SK-N-SH treated with all-trans-retinoic acid at 6 μM for 48 hours (cell line): ENCODE results near the gene TMEM182.

ENCODE experiments used
- ATAC-seq: fragments of 200-7000 bp; cut with Tn5 transposase; 3 replicates; pipeline ENCODE4 v1.9.1; 2020; ENCODE audit warnings: mild to moderate bottlenecking, moderate library complexity
- ARNTL ChIP-seq: fragments of 450-650 bp; formaldehyde crosslinking; IDR thresholded peaks from 2 replicates; pipeline ENCODE4 v1.5.0; 2020; ENCODE audit warnings: low read depth, mild to moderate bottlenecking, moderate library complexity, borderline replicate concordance
- BACH2 ChIP-seq: fragments of 250-450 bp; sonication (Bioruptor Pico); IDR thresholded peaks from 2 replicates; pipeline ENCODE4 v1.9.0; 2021; ENCODE audit warnings: mild to moderate bottlenecking, borderline replicate concordance
- CREB5 ChIP-seq: fragments of 250-450 bp; sonication (Bioruptor Pico); IDR thresholded peaks from 2 replicates; pipeline ENCODE4 v1.5.1; 2020; ENCODE audit warnings: low read depth, mild to moderate bottlenecking, moderate library complexity
- CSDC2 ChIP-seq: fragments of 250-450 bp; sonication (Bioruptor Pico); IDR thresholded peaks from 2 replicates; pipeline ENCODE4 v1.5.0; 2020; ENCODE audit warnings: mild to moderate bottlenecking, moderate library complexity
- ESRRG ChIP-seq: fragments of 250-450 bp; sonication (Bioruptor Pico); IDR thresholded peaks from 2 replicates; pipeline ENCODE4 v1.6.1; 2021; ENCODE audit warnings: mild to moderate bottlenecking
- GLIS3 ChIP-seq: fragments of 250-450 bp; sonication (Bioruptor Pico); IDR thresholded peaks from 2 replicates; pipeline ENCODE4 v1.5.0; 2020; ENCODE audit warnings: mild to moderate bottlenecking, moderate library complexity
- ISL1 ChIP-seq: fragments of 250-450 bp; sonication (Bioruptor Pico); IDR thresholded peaks from 2 replicates; pipeline ENCODE4 v2.1.2; 2022; ENCODE audit warnings: mild to moderate bottlenecking, moderate library complexity
- PATZ1 ChIP-seq: fragments of 250-450 bp; sonication (Bioruptor Pico); IDR thresholded peaks from 2 replicates; pipeline ENCODE4 v1.8.0; 2020; ENCODE audit warnings: mild to moderate bottlenecking, moderate library complexity, borderline replicate concordance
- RARB ChIP-seq: fragments of 250-450 bp; sonication (Bioruptor Pico); IDR thresholded peaks from 2 replicates; pipeline ENCODE4 v1.8.0; 2021; ENCODE audit warnings: mild to moderate bottlenecking, moderate library complexity
- SNAI2 ChIP-seq: fragments of 250-450 bp; sonication (Bioruptor Pico); IDR thresholded peaks from 2 replicates; pipeline ENCODE4 v1.5.0; 2020; ENCODE audit warnings: mild to moderate bottlenecking, moderate library complexity
- TCF4 ChIP-seq: fragments of 250-450 bp; sonication (Bioruptor Pico); IDR thresholded peaks from 2 replicates; pipeline ENCODE4 v1.8.0; 2021; ENCODE audit warnings: mild to moderate bottlenecking, moderate library complexity, borderline replicate concordance
- ZNF565 ChIP-seq: fragments of 450-650 bp; formaldehyde crosslinking; conservative IDR thresholded peaks from 2 replicates; pipeline ENCODE4 v1.5.0; 2020; ENCODE audit warnings: low read depth, mild to moderate bottlenecking, moderate library complexity
- ZNF70 ChIP-seq: fragments of 450-650 bp; formaldehyde crosslinking; IDR thresholded peaks from 2 replicates; pipeline ENCODE4 v1.5.0; 2020; ENCODE audit warnings: mild to moderate bottlenecking, moderate library complexity
- ZNF8 ChIP-seq: fragments of 450-650 bp; formaldehyde crosslinking; IDR thresholded peaks from 2 replicates; pipeline ENCODE4 v1.5.0; 2020; ENCODE audit warnings: mild to moderate bottlenecking, moderate library complexity
- TF ChIP-seq, protein P1 (sequence below): fragments of 250-450 bp; sonication (Bioruptor Pico); IDR thresholded peaks from 2 replicates; pipeline ENCODE4 v1.5.0; 2020; ENCODE audit warnings: mild to moderate bottlenecking, moderate library complexity
- TF ChIP-seq, protein P2 (sequence below): fragments of 250-450 bp; sonication (Bioruptor Pico); IDR thresholded peaks from 2 replicates; pipeline ENCODE4 v1.8.0; 2021; ENCODE audit warnings: low read depth, mild to moderate bottlenecking, moderate library complexity, borderline replicate concordance

The TMEM182 gene

GRCh38 chr2:102795641-102796040 lies 33.8 kb downstream of the TMEM182 start (continued):
- TF ChIP-seq, protein P1, sequence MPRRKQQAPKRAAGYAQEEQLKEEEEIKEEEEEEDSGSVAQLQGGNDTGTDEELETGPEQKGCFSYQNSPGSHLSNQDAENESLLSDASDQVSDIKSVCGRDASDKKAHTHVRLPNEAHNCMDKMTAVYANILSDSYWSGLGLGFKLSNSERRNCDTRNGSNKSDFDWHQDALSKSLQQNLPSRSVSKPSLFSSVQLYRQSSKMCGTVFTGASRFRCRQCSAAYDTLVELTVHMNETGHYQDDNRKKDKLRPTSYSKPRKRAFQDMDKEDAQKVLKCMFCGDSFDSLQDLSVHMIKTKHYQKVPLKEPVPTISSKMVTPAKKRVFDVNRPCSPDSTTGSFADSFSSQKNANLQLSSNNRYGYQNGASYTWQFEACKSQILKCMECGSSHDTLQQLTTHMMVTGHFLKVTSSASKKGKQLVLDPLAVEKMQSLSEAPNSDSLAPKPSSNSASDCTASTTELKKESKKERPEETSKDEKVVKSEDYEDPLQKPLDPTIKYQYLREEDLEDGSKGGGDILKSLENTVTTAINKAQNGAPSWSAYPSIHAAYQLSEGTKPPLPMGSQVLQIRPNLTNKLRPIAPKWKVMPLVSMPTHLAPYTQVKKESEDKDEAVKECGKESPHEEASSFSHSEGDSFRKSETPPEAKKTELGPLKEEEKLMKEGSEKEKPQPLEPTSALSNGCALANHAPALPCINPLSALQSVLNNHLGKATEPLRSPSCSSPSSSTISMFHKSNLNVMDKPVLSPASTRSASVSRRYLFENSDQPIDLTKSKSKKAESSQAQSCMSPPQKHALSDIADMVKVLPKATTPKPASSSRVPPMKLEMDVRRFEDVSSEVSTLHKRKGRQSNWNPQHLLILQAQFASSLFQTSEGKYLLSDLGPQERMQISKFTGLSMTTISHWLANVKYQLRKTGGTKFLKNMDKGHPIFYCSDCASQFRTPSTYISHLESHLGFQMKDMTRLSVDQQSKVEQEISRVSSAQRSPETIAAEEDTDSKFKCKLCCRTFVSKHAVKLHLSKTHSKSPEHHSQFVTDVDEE, result no peak
- TF ChIP-seq, protein P2, sequence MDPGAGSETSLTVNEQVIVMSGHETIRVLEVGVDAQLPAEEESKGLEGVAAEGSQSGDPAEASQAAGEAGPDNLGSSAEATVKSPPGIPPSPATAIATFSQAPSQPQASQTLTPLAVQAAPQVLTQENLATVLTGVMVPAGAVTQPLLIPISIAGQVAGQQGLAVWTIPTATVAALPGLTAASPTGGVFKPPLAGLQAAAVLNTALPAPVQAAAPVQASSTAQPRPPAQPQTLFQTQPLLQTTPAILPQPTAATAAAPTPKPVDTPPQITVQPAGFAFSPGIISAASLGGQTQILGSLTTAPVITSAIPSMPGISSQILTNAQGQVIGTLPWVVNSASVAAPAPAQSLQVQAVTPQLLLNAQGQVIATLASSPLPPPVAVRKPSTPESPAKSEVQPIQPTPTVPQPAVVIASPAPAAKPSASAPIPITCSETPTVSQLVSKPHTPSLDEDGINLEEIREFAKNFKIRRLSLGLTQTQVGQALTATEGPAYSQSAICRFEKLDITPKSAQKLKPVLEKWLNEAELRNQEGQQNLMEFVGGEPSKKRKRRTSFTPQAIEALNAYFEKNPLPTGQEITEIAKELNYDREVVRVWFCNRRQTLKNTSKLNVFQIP (CRISPR knock-in tag), result no peak
- TF ChIP-seq TCF4 (CRISPR knock-in tag) (no peak), ZNF70 (no peak), ZNF565 (no peak), RARB (CRISPR knock-in tag) (no peak), BACH2 (CRISPR knock-in tag) (no peak), ZNF8 (CRISPR knock-in tag) (no peak), GLIS3 (CRISPR knock-in tag) (no peak)

DNA sequence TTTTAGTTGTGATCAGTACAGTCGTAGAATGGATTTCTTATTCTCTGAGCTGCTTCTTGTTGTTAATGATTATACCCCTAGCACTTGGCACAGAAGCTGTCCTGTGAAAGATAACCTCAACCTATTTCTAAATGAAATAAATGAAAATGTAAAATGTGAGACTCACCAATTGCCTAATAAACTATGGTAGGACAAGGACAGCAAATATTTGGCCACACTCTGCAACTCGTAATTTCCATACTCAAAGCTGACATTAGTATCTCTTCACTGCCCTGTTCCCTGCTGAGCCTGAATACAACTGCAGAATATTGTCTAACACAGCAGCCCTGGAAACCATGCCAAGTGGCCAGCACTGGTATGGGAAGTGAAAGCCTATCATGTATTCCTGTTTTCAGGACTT lies 34.5 kb downstream of the TMEM182 start:
- no peak for TF ChIP-seq ISL1 (CRISPR knock-in tag)
- no peak for TF ChIP-seq PATZ1 (CRISPR knock-in tag)
- TF ChIP-seq, protein P2 (CRISPR knock-in tag), result no peak
- no peak for TF ChIP-seq ZNF8 (CRISPR knock-in tag)
- TF ChIP-seq RARB (CRISPR knock-in tag), result no peak
- TF ChIP-seq CREB5 (CRISPR knock-in tag), result no peak
- no peak for TF ChIP-seq BACH2 (CRISPR knock-in tag)
- no peak for ATAC-seq

GRCh38 chr2:102797486-102797885 lies 35.7 kb downstream of the TMEM182 start:
- no peak for TF ChIP-seq ARNTL (CRISPR knock-in tag)
- no peak for TF ChIP-seq TCF4 (CRISPR knock-in tag)
- no peak for TF ChIP-seq CSDC2 (CRISPR knock-in tag)
- TF ChIP-seq SNAI2 (CRISPR knock-in tag), result no peak
- TF ChIP-seq ZNF565, result no peak
- no peak for TF ChIP-seq CREB5 (CRISPR knock-in tag)
- no peak for ATAC-seq

GRCh38 chr2:102798181-102798580 lies 36.4 kb downstream of the TMEM182 start:
- ATAC-seq, result no peak
- TF ChIP-seq ESRRG (CRISPR knock-in tag), result no peak
